ENCODE measurements around the gene NUDT8.
"Not testable (repeated sequence)": the region's sequence is repeated elsewhere in the genome, so short reads cannot be mapped to it uniquely, and the experiment has no call there.

NUDT8 gene

DNA sequence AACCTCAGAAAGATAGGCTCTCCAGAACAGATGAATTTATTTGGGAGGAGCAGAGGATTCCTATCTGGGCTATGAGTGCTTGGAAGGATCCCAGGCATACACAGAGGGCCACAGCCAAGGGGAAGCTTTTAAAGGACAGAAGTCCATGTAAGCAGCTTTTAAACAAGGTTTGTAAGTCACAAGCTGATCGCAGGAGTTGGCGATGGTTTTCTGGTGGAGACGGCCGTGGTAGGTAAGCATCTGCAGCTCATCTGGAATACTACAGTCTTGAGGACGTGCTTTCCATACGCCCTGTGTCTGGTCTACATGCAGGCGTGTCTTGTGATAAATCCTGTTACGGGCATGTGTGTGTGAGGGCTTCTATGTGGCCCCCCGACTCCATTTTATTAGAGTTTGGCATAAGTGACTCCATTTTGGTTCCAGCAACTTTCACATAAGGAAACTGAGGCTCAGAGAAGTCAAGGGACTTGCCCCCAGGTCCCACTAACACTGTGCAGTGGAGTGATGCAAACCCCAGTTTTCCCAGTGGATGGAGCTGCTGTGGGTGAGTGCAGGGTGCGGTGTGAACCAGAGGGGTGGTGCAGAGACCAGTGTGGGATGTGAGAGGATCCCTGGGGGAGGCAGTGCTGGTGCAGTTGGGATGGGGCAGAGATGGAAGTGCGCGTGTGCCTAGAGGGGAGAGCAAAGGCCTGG, 32.6 kb upstream of the NUDT8 start:
- intact Hi-C loops (cut with DNase I): no loop called here
- DNase-seq: peak in 1 of 10 donors; percentile 8

DNA sequence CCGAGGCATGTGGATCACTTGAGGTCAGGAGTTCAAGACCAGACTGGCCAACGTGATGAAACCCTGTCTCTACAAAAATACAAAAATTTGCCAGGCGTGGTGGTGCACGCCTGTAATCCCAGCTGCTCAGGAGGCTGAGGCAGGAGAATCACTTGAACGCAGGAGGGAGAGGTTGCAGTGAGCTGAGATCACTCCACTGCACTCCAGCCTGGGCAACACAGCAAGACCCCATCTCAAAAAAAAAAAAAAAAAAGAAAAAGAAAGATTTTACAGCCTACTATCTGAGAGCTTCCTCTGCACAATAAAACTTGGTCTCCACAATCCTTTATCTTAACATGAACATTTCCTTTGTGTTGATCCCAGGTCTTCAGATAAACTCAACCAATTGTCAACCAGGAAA, 31.0 kb upstream of the NUDT8 start:
- peak in 2 of 10 donors; percentile 38 to 47 for DNase-seq
- intact Hi-C loops (cut with DNase I): not testable (repeated sequence)

DNA sequence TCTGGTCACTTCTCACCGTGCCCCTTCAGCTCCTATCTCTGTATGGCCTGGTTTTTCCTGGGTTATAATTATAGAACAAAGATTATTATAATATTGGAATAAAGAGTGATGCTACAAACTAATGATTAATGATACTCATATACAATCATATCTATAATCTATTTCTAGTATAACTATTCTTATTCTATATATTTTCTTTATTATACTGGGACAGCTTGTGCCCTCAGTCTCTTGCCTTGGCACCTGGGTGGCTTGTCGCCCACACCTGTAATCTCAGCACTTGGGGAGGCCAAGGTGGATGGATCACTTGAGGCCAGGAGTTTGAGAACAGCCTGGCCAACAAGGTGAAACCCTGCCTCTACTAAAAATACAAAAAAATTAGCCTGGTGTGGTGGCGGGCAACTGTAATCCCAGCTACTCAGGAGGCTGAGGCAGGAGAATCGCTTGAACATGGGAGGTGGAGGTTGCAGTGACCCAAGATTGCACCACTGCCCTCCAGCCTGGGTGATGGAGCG, 30.0 kb upstream of the NUDT8 start:
- intact Hi-C loops (cut with DNase I): not testable (repeated sequence)
- DNase-seq: peak in 1 of 10 donors; percentile 14

DNA sequence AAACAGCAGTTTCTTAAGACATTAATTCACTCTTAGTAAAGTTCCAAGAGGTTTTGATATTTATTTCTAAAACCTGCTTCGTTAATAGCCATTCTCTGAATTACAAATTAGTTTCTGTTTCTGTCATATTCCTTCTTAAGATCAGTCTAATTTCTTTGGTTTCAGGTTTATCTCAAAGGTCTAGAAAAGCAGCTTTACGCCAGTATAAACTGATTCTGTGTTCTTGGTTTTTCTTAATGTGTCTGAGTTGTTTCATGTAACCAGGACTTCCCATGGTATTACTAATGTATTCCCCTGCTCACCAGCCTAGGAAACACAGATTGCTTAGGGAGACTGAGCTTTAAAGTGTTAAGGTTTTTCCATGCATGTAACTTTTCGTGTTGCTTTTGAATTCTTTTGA, 27.6 kb upstream of the NUDT8 start:
- intact Hi-C loops (cut with DNase I): no loop called here
- no peak for DNase-seq

DNA sequence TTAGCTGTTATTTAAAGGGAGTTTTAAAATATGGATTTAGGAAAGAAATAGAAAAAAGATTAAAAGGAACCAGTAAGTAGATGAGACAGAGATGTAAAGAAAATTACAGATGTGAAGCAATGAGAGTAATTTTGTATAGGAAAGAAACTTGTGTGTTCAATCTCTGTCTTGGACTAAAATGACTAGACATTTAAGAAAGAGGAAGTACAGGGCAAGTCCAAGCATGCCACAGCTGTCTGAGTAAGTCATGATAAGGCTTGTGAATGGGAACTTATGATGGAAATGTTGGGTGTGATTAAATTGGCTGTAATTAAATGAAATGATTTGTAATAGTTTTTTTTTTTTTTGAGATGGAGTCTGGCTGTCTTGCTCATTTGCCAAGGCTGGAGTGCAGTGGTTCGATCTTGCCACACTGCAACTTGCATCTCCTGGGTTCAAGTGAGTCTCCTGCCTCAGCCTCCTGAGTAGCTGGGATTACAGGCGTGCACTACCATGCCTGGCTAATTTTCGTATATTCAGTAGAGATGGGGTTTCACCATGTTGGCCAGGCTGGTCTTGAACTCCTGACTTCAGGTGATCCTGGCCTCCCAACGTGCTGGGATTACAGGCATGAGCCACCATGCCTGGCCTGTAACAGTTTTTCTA, 26.7 kb upstream of the NUDT8 start:
- peak in 1 of 10 donors; percentile 13 for DNase-seq

DNA sequence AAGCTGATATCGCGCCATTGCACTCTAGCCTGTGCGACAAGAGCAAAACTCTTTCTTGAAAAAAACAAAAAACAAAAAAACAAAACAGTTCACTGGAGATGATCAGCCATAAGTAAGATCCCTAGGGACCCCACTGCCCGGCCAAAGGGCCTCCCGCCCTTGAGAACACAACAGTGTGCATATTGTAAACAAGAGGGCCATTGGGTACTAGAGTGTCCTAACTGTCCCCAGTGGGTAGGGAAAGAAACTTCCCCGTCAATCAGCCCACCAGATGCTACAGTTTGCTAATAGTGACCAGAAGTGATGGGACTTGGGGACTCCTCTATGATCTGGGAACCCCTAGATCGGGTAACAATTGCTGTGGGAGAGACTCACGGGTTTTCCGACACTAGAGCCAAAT, 24.5 kb upstream of the NUDT8 start:
- intact Hi-C loops (cut with DNase I): no loop called here
- DNase-seq: peak in 3 of 10 donors; percentile 8 to 49 (median 15)

More for the DNA sequence above, 26.7 kb upstream of the NUDT8 start:
- intact Hi-C loops (cut with DNase I): no loop called here

DNA sequence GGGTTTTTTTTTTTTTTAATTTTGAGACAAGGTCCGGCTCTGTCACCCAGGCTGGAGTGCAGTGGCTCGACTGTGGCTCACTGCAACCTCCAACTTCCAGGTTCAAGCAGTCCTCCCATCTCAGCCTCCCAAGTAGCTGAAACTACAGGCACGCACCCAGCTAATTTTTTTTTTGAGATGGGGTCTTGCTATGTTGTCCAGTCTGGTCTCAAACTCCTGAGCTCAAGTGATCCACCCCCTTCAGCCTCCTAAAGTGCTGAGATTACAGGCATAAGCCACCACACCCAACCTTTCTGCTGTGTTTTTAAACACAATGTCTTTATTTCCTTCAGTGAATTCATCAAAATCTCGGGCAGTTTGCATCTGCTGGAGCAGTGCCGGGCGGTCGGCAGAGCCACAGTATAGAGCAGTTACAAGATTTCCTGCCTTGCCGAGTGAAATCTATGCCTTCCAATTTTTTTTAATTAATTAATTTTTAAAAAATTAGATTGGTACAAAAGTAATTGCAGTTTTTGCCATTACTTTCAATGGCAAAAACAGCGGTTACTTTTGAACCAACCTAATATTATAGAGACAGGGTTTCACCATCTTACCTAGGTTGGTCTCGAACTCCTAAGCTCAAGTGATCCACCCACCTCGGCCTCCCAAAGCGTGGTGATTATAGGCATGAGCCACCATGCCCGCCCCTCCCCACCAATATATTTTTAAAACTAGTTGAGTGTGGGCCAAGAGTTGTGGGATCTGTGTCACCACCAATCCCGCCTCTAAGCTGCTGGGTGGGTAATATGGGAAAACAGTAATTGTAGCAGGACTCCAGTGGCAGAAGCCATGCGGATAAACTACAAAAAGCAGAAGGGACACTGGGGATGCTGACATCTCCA, 23.5 kb upstream of the NUDT8 start:
- peak in 3 of 10 donors; percentile 37 to 67 (median 57) for DNase-seq
- intact Hi-C loops (cut with DNase I): no loop called here

DNA sequence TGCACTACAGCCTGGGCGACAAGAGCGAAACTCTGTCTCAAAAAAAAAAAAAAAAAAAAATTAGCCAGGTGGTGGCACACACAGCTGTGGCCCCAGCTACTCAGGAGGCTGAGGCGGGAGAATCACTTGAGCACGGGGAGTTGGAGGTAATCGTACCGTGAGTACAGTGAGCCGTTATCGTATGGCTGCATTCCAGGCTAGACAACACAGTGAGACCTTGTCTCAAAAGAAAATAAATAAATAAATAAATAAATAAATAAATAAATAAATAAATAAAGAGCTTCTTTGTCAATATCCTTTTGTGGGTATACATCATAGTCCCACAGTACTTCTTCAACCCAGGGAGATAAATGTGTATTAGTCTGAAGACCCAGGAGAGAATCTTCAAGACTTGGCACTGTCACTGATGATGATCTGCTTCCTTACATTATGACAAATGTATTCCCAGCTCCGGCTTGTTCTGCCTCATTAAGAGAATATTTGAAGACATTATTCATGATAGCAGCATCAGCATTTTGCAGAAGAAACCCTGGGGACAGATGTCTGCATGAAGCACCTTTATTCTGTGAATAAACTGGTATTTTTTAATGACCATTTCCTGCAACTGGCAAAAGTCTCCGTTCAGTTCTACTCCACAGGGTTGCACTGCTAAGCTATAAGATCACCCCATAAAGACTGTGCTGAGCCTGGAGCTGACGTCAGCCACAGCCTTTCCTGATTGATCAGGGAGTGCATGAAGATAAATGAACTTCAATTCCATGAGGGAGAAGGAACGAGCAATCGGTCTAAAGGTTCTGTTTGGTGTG, 22.4 kb upstream of the NUDT8 start:
- DNase-seq: peak in 2 of 10 donors; percentile 7 to 20
- intact Hi-C loops (cut with DNase I): no loop called here

DNA sequence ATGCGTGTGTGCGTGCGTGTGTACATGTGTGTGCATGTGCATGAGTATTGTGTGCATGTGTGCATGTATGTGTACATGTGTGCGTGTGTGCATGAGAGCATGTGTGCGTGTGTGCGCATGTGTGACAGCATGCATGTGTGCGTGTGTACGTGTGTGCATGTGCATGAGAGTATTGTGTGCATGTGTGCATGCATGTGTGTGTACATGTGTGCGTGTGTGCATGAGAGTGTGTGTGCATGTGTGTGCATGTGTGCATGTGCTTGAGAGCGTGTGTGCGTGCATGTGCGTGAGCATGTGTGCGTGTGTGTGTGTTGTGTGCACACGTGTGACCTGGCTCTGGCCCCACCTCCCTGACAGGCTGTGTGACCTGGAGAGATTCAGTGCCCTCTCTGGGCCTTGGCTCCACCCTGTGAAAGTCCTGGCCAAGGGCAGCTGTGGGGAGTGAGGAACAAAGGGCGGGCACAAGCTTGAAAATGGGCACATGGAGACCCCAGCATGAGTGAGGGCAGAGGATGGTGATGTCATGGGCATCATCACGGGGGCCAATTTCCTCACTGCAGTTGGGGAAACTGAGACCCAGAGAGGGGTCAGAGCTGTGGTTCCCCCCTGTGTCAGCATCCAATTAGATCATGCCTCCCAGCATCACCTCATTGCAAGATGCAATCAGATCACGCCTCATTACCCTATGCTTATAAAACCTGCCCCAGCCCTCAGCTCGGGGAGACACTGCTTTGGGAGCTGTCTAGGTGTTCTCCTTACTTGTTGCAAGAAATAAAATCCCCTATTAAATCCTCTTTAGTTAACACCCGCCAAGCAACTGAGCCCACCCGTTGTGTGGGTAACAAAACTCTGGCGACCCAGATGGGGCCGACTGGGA, 20.1 kb upstream of the NUDT8 start:
- intact Hi-C loops (cut with DNase I): no loop called here
- DNase-seq: peak in 3 of 10 donors; percentile 11 to 29 (median 26)

DNA sequence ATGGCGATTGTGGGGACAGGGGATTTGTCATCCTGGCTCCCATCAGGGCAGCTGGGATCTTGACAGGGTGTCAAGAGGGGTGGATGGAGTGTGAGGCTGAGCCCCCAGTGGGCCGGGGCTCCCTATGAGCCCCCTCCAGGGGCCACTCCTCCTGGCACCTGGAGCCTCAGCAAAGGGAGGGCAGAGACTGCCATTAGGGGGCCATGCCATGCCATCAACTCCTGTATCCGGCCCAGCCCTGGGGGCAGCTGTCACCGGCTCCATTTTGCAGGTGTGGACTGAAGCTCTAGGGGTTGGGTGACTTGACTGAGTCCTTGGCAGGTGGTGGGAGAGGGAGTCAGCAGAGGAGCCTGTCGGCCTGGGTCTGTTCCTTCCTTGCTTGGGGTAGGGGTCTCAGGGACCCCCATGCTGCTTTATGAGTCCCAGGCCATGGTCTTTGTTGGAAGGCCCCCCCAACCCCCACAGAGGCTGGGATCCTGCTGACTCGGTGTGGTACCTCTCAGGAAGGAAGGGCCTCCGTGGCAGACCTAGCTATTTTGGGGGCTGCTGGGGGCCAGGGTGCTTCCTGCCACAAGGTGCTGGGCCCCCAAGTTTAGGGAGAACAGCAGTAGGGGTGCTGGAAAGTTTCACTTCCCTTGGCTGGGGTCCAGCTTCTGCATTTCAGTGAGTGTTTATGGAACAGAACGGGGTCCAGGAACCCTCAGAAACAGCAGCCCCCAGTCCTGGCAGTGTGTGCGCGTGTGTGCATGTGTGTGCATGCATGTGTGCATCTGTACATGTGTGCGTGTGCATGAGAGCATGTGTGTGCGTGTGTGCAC, 19.3 kb upstream of the NUDT8 start:
- intact Hi-C loops (cut with DNase I): no loop called here
- peak in 4 of 10 donors; percentile 35 to 51 (median 45) for DNase-seq

DNA sequence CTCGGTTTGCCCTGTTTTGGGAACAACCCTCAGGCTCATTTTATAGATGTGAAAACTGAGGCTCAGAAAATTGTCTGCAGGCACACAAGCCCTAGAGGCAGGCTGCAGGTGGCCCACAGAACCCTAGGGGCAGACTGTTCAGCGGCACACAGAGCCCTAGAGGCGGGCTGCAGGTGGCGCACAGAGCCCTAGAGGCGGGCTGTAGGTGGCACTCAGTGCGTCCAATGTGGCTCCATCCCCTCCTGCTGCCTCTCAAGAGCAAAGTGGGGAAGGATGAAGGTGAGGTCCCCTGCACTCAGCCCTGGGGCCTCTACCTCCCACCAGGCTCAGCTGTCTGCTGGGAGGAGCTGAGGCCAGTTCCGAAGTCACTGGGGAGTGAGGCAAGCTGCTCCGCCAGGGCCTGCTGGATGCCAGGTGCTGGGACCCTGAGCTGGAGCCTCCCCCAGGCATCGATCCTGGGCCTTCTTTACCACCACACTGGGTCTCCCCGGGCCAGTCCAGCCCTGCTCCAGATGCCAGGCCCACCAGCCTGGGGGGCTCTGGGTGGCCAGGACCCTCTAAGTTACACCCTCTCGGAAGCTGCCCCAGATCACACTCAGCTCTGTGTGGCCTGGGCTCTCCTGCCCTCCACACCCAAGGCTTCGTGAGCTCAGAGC, 18.5 kb upstream of the NUDT8 start:
- intact Hi-C loops (cut with DNase I): no loop called here

DNA sequence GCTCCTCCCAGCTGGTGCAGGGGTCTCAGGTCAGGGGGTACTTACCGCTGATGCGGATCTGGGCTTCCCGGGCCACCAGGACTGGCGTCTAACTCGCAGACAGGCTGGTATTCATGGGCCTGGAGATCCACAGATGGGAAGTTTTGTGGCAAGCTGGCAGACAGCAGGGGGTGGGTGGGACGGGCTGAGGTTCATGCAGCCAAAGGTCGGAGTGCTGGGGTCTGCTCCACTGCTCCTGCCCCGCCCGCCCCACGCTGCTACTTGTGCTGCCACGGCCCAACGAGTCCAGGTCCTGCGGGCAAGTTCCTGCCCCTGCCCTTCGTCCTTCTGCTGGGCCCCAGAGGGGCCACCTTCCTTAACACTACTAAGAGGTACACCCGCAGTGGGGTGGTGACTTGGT, 17.7 kb upstream of the NUDT8 start:
- intact Hi-C loops (cut with DNase I): no loop called here
- peak in 2 of 10 donors; percentile 67 to 70 for DNase-seq

More for the DNA sequence above, 18.5 kb upstream of the NUDT8 start:
- DNase-seq: peak in 2 of 10 donors; percentile 46 to 58

DNA sequence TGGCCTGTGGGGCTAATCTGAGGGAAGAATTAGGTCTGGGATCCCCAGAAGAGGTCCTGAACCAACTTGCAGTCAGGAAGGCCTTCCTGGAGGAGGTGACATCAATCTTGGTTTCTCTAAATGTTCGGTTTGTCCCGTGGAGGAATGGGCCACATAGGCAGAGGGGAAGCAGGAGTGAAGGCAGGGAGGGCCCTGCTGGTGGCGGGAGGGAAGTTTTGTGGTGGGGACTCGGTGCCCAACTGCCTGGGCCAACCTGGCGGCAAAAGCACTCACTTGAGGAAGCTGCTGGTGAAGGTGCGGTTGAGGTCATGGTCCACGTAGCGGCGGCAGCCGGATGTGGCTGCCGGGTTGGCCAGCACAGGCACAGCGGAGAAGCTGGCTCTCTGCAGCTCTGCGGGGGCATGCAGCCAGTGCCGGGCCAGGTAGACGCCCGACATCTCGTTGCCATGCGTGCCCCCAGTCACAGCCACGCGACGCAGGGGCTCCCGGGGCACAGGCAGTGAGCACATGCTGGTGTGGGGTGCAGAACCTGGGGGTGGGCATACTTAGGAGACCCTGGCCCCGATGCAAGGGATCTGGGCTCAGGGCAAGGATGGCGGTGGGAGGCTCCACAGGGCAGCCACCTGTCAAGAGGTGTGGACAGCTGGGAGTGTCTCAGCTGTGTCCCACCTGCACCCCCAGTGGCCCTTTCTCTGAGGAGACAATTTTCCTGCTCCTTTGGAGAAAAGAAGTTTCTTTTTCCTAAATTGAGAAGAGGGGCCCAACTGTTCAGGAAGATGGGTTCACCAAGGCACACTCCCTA, 17.0 kb upstream of the NUDT8 start:
- intact Hi-C loops (cut with DNase I): no loop called here

DNA sequence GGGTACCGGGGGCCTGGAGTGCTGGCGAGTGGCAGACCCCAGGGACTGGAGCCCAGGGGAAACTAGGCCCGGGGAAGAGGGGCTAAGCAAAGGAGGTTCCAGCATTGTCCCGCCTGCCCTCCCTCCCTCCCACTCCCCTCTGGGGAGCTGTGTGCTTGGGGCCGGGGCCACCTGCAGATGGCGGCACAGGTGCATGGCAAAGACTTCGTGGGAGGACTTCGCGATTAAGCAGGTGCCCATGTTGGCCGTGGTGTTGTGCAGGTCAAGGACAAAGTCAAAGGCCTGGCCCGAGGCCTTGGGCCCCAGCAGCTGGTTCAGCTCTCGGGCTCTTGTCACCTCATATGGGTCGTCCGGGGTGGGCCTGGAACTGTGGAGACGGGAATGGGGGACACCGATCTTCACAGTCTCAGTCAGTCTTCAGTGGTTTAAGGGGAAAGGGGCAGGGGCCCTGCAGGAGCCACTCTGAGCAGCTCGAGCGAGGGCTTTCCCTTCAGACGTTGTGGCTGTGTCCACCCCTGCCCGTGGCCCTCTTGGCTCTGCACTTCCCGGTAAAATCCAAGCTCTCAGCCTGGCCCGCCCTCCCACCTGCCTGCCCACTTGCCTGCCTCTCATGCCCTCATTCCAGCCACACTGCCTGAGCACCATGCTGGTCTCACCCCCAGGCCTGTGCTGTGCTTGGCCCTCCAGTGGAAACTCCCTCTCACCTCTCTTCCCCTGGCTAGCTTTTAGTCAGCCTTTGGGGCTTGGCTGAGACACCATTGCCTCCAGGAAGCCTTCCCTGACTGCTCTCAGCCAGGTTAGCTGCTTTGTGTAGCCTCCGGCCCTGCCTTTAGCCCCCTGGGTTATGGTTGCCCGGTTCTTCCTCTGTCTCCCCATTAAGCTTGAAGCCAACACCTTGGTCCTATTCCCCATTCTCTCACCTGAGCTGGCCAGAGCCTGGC, 16.1 kb upstream of the NUDT8 start:
- DNase-seq: peak in 3 of 10 donors; percentile 42 to 81 (median 80)
- intact Hi-C loops (cut with DNase I): no loop called here

More for the DNA sequence above, 17.0 kb upstream of the NUDT8 start:
- peak in 3 of 10 donors; percentile 57 to 77 (median 72) for DNase-seq

Measured in posterior cingulate gyrus (tissue), 11 donors.